Heart left ventricle (tissue), 16 donors: Measurements from ENCODE around the gene SCAMP4. TPM values are rescaled to one million over a fixed set of nuclear protein-coding genes. Genes with fewer than 3 reads are reported as not detected.

Source experiments
- ATAC-seq, 4 donors: fragments of 200-7000 bp; cut with Tn5 transposase; one replicate each; pipeline ENCODE4 v1.9.1; 2020 to 2022; ENCODE audit warnings: moderate library complexity in 4 of 4, mild to moderate bottlenecking in 3 of 4, moderate number of reproducible peaks in 1 of 4
- DNase-seq, 5 donors: peaks; one replicate each; pipeline ENCODE4 v3.0.0-alpha.2; 2020
- H3K27ac ChIP-seq, 12 donors: fragments of 200-600 bp; sonication (generic) in 4 of 12; one replicate each; pipeline versions ENCODE4 v1.5.0 to v1.8.0; 2016 to 2022; ENCODE audit warnings: mild to moderate bottlenecking in 2 of 12
- H3K27me3 ChIP-seq, 9 donors: fragments of 200-600 bp; sonication (generic) in 2 of 9; one replicate each; pipeline versions ENCODE4 v1.5.1 to v1.8.0; 2016 to 2022; ENCODE audit warnings: mild to moderate bottlenecking in 3 of 9
- H3K36me3 ChIP-seq, 9 donors: fragments of 200-600 bp; sonication (generic) in 2 of 9; one replicate each; pipeline versions ENCODE4 v1.5.0 to v1.8.0; 2018 to 2022; ENCODE audit warnings: mild to moderate bottlenecking in 2 of 9
- H3K4me1 ChIP-seq, 12 donors: fragments of 200-600 bp; sonication (generic) in 4 of 12; one replicate each; pipeline versions ENCODE4 v1.5.0 to v1.8.0; 2016 to 2022; ENCODE audit warnings: mild to moderate bottlenecking in 3 of 12
- H3K4me3 ChIP-seq, 12 donors: fragments of 200-600 bp; sonication (generic) in 4 of 12; one replicate each; pipeline versions ENCODE4 v1.5.0 to v1.8.0; 2017 to 2022; ENCODE audit warnings: mild to moderate bottlenecking in 9 of 12, moderate library complexity in 4 of 12
- H3K9me3 ChIP-seq, 12 donors: fragments of 200-600 bp; sonication (generic) in 4 of 12; one replicate each; pipeline versions ENCODE4 v1.5.0 to v1.8.0; 2016 to 2022; ENCODE audit warnings: mild to moderate bottlenecking in 1 of 12
- CTCF ChIP-seq, 12 donors: fragments of 200-600 bp; sonication (generic) in 4 of 12; IDR thresholded peaks; one replicate each; pipeline versions ENCODE4 v1.5.0 to v1.8.0; 2018 to 2022; ENCODE audit warnings: antibody characterized with exemption in 12 of 12, mild to moderate bottlenecking in 5 of 12
- POLR2A ChIP-seq, 2 donors: fragments of 450-650 bp; IDR thresholded peaks; one replicate each; pipeline ENCODE4 v1.6.1; 2017; ENCODE audit warnings: antibody characterized with exemption in 2 of 2, mild to moderate bottlenecking in 2 of 2, moderate library complexity in 2 of 2
- WGBS, 4 donors: extraction: QIAGEN DNeasy Blood & Tissue Kit in 2 of 4; methylation state at CpG; one replicate each; pipeline versions ENCODE4 v1.1.5 to v1.1.7; 2013 to 2018; 5-methylcytosine and 5-hydroxymethylcytosine counted together
- intact Hi-C, 10 donors: fragments of 100-400 bp; cut with DNase I; formaldehyde crosslinking; loops; one replicate each; pipeline versions ENCODE4 v1.11.1 to v1.14.2; 2022
- polyA plus RNA-seq, 2 donors: library from polyadenylated mRNA; stranded (reverse); fragments of 200-250 nt; gene quantifications; one replicate each; pipeline ENCODE4 v1.2.3, GENCODE V29; 2013
- total RNA-seq, 9 donors: library from RNA; depleted of rRNA in 2 of 9; stranded (reverse); fragments of >200 nt in 2 of 9; fragmentation: NEBNext Ultra II Directional in 3 of 9; extraction: Animal tissue kit (Norgen Biotek cat#: 25700) in 3 of 9; gene quantifications; one replicate each; pipeline versions ENCODE4 v1.1.0 to v1.2.4, GENCODE V29; 2016 to 2023
- donor health status: ischemic (EF 13 %, LVEDD 7.1; RV severe dilation, severe dysfunction).
- donor health status: healthy with polysubstance abuse.
- donor health status: DM: no; HTN: yes; CAD: no.
- donor health status: DM: no; HTN: no; CAD: no.
- donor health status: ischemic (EF 25% LVEDD 6.9; RV normal size, moderate dysfunction).
- donor health status: ischemic (EF 25% LVEDD 5.7; RV mildly dilated, moderate dysfunction).
- donor health status: healthy.
- donor health status: DM: yes; HTN: yes; CAD: no.
- donor health status: ischemic (EF 35%, LVEDD 5.7; RV mildly dilated, moderate dysfunction).
- donor health status: nonischemic (EF 11% LVEDD 7.7; RV severe dilation, severe dysfunction).
- donor health status: DM: yes; HTN: yes; CAD: no.
- donor health status: PGD.
- donor health status: ischemic (EF 29% LVEDD 5.4; RV normal size, mild dysfunction).
- donor health status: nonischemic (EF 23%, LVEDD 6.1; RV moderate dilation, normal function).

The SCAMP4 gene
- total and polyA plus RNA-seq, 11 donors = 13.5 to 38.8 (median 19.1) TPM

GRCh38 chr19:1901940-1902404, 3.2 kb upstream of the SCAMP4 start:
- peak overlapping the region in 5 of 12 donors; percentile 26 to 95 (median 53) for H3K27ac ChIP-seq
- TF ChIP-seq POLR2A (IDR thresholded peaks at IDR 0.05) = no peak
- TF ChIP-seq CTCF (IDR thresholded peaks at IDR 0.05) = no peak
- no peaks in the 10 kb centered on the region for H3K27me3 ChIP-seq
- H3K4me1 ChIP-seq = peaks cover 0 to 50% (median 18%) of the 10 kb centered on the region in 12 donors
- no peaks in the 10 kb centered on the region for H3K9me3 ChIP-seq
- DNase-seq (peak in 3 of 5 donors; percentile 41 to 66 (median 46)), ATAC-seq (no peak)
- no peak overlapping the region for H3K4me3 ChIP-seq
- intact Hi-C loops = no loop called here
- no peaks in the 10 kb centered on the region for H3K36me3 ChIP-seq
- WGBS, 4 donors = 82 to 91% (median 86%) methylated on average over 16 of the region's 16 CpGs

GRCh38 chr19:1902923-1903322, 2.3 kb upstream of the SCAMP4 start:
- H3K36me3 ChIP-seq = peaks cover 0 to 5% (median 0%) of the 10 kb centered on the region in 9 donors
- intact Hi-C loops = no loop called here
- WGBS, 4 donors = 71 to 83% (median 77%) methylated on average over 6 of the region's 6 CpGs
- H3K27ac ChIP-seq = peak overlapping the region in 3 of 12 donors; percentile 13 to 95 (median 41)
- no peaks in the 10 kb centered on the region for H3K9me3 ChIP-seq
- no peak for DNase-seq
- no peak overlapping the region for H3K4me3 ChIP-seq
- ATAC-seq = no peak
- TF ChIP-seq POLR2A (IDR thresholded peaks at IDR 0.05) (no peak), CTCF (IDR thresholded peaks at IDR 0.05) (no peak)
- peaks cover 0 to 47% (median 11%) of the 10 kb centered on the region in 12 donors for H3K4me1 ChIP-seq
- H3K27me3 ChIP-seq = no peaks in the 10 kb centered on the region

GRCh38 chr19:1904860-1905109, 414 bp upstream of the SCAMP4 start:
- Histone ChIP-seq H3K4me3 (peak overlapping the region in 9 of 12 donors; percentile 60 to 90 (median 75)), H3K4me1 (peaks cover 0 to 61% (median 10%) of the 10 kb centered on the region in 12 donors)
- no peak for ATAC-seq

GRCh38 chr19:1905863-1906375, 720 bp downstream of the SCAMP4 start:
- Histone ChIP-seq H3K4me3 (peak overlapping the region; percentile 46 to 90 (median 72)), H3K9me3 (no peaks in the 10 kb centered on the region), H3K27me3 (no peaks in the 10 kb centered on the region), H3K36me3 (peaks cover 0 to 10% (median 0%) of the 10 kb centered on the region in 9 donors), H3K4me1 (peaks cover 0 to 71% (median 10%) of the 10 kb centered on the region in 12 donors), H3K27ac (peak overlapping the region; percentile 41 to 95 (median 84))
- ATAC-seq = no peak
- no peak for DNase-seq
- 76 to 82% (median 80%) methylated on average over 9 to 15 of the region's 15 CpGs for WGBS, 4 donors
- no peak for TF ChIP-seq POLR2A (IDR thresholded peaks at IDR 0.05)
- TF ChIP-seq CTCF (IDR thresholded peaks at IDR 0.05) = no peak
- intact Hi-C loops = no loop called here

More at GRCh38 chr19:1904860-1905109, 414 bp upstream of the SCAMP4 start:
- H3K27ac ChIP-seq = peak overlapping the region in 11 of 12 donors; percentile 26 to 95 (median 70)
- H3K9me3 ChIP-seq = no peaks in the 10 kb centered on the region
- peaks cover 0 to 10% (median 0%) of the 10 kb centered on the region in 9 donors for H3K36me3 ChIP-seq
- intact Hi-C loops = no loop called here
- TF ChIP-seq CTCF (IDR thresholded peaks at IDR 0.05) = no peak
- TF ChIP-seq POLR2A (IDR thresholded peaks at IDR 0.05) = no peak
- DNase-seq = no peak
- no peaks in the 10 kb centered on the region for H3K27me3 ChIP-seq
- 41 to 52% (median 48%) methylated on average over 8 of the region's 8 CpGs for WGBS, 4 donors
